ENCODE measurements around the gene HPCAL1.

DNA sequence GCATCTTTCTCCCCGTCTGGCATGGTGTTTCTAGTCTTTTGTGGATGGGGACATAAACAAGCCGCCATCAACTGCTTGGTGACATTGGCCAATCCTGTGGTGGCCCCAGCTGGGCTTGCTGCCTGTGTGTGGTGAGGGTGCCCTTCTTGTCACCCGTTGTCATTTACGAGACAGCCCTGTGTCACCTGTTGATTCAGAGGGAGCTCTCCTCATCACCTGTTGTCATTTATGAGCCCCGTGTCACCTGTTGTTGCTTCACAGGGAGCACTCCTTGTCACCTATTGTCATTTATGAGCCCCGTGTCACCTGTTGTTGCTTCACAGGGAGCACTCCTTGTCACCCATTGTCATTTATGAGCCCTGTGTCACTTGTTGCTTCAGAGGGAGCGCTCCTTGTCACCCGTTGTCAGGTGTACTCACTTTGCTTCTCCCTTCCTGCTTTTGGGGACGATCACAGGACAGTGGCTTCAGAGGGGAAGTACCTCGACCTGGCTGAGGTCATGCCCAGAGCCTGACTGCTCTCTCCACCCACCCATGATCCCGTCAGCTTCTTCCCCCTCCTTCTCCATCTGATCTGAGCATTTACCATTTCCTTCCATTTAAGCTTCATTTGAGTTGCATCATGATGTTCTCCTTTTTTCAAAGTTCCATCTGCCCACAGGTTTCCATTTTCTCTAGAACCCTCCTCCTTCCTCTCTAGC, 29.1 kb downstream of the HPCAL1 start:
- TF ChIP-seq CTCF (IDR thresholded peaks at IDR 0.05; ENCODE audit: extremely low read depth in 1 of 2, insufficient read depth in 1 of 2, low read depth in 1 of 2, low read length in 2 of 2) (no peak), MAX (IDR thresholded peaks at IDR 0.05; ENCODE audit: insufficient read depth, insufficient read length) (no peak), POLR2A (IDR thresholded peaks at IDR 0.05; ENCODE audit: low read depth, low read length) (no peak)

Data from endothelial cell of umbilical vein (primary cell).